ENCODE results near the gene SEZ6. TPM values are rescaled to one million over a fixed set of nuclear protein-coding genes. Genes with fewer than 3 reads are reported as not detected.

SEZ6 gene
- total RNA-seq, 1 experiment from 2014 or later, result not detected

GRCh38 chr17:29046473-29046839 is 40.6 kb upstream of the SEZ6 start:
- H3K36me3 Mint-ChIP-seq (ENCODE audit: insufficient read depth, unreplicated experiment), result no peaks in the 10 kb centered on the region
- no peaks in the 10 kb centered on the region for H3K9me3 Mint-ChIP-seq (ENCODE audit: unreplicated experiment)
- peaks cover 30% of the 10 kb centered on the region for H3K27me3 Mint-ChIP-seq (ENCODE audit: insufficient read depth, unreplicated experiment)
- TF ChIP-seq CTCF (IDR thresholded peaks at IDR 0.05; ENCODE audit: unreplicated experiment), result no peak
- no peak overlapping the region for H3K4me3 Mint-ChIP-seq (ENCODE audit: unreplicated experiment)
- CTCF ChIA-PET, result interaction anchor here (0.7 kb wide), 1 partner anchor 464 kb away, joined by 3 read pairs; no protein-coding TSS in a partner anchor
- POLR2A ChIA-PET, result no interaction called here
- no peak overlapping the region for H3K27ac Mint-ChIP-seq (ENCODE audit: low read depth, unreplicated experiment)
- no TSS peak for BruUV-seq (replicated peaks)
- peaks cover 6% of the 10 kb centered on the region for H3K4me1 Mint-ChIP-seq (ENCODE audit: insufficient read depth, unreplicated experiment)
- DNase-seq (ENCODE audit: unreplicated experiment), result no peak
- intact Hi-C loops (cut with micrococcal nuclease), result no loop called here

GRCh38 chr17:29045734-29046472 is 40.1 kb upstream of the SEZ6 start:
- no peak overlapping the region for H3K4me3 Mint-ChIP-seq (ENCODE audit: unreplicated experiment)
- TF ChIP-seq CTCF (IDR thresholded peaks at IDR 0.05; ENCODE audit: unreplicated experiment), result no peak
- BruUV-seq (replicated peaks), result no TSS peak
- ChIA-PET CTCF (no interaction called here), POLR2A (no interaction called here)
- H3K27me3 Mint-ChIP-seq (ENCODE audit: insufficient read depth, unreplicated experiment), result peaks cover 29% of the 10 kb centered on the region
- no peak overlapping the region for H3K27ac Mint-ChIP-seq (ENCODE audit: low read depth, unreplicated experiment)
- intact Hi-C loops (cut with micrococcal nuclease), result no loop called here
- peaks cover 6% of the 10 kb centered on the region for H3K4me1 Mint-ChIP-seq (ENCODE audit: insufficient read depth, unreplicated experiment)
- DNase-seq (ENCODE audit: unreplicated experiment), result no peak
- H3K36me3 Mint-ChIP-seq (ENCODE audit: insufficient read depth, unreplicated experiment), result no peaks in the 10 kb centered on the region
- no peaks in the 10 kb centered on the region for H3K9me3 Mint-ChIP-seq (ENCODE audit: unreplicated experiment)

GRCh38 chr17:29045026-29045425 is 39.2 kb upstream of the SEZ6 start:
- TF ChIP-seq CTCF (IDR thresholded peaks at IDR 0.05; ENCODE audit: unreplicated experiment), result no peak
- DNase-seq (ENCODE audit: unreplicated experiment), result no peak
- Mint-ChIP-seq H3K4me3 (ENCODE audit: unreplicated experiment) (no peak overlapping the region), H3K27me3 (ENCODE audit: insufficient read depth, unreplicated experiment) (peaks cover 29% of the 10 kb centered on the region), H3K9me3 (ENCODE audit: unreplicated experiment) (no peaks in the 10 kb centered on the region), H3K36me3 (ENCODE audit: insufficient read depth, unreplicated experiment) (no peaks in the 10 kb centered on the region), H3K27ac (ENCODE audit: low read depth, unreplicated experiment) (no peak overlapping the region), H3K4me1 (ENCODE audit: insufficient read depth, unreplicated experiment) (peaks cover 6% of the 10 kb centered on the region)
- intact Hi-C loops (cut with micrococcal nuclease), result no loop called here
- CTCF ChIA-PET, result no interaction called here
- POLR2A ChIA-PET, result no interaction called here
- BruUV-seq (replicated peaks), result no TSS peak

GRCh38 chr17:29043539-29044145 is 37.8 kb upstream of the SEZ6 start:
- DNase-seq (ENCODE audit: unreplicated experiment), result no peak
- no TSS peak for BruUV-seq (replicated peaks)
- peaks cover 23% of the 10 kb centered on the region for H3K27me3 Mint-ChIP-seq (ENCODE audit: insufficient read depth, unreplicated experiment)
- no peaks in the 10 kb centered on the region for H3K9me3 Mint-ChIP-seq (ENCODE audit: unreplicated experiment)
- no peak overlapping the region for H3K4me3 Mint-ChIP-seq (ENCODE audit: unreplicated experiment)
- intact Hi-C loops (cut with micrococcal nuclease), result no loop called here
- peaks cover 6% of the 10 kb centered on the region for H3K4me1 Mint-ChIP-seq (ENCODE audit: insufficient read depth, unreplicated experiment)
- H3K27ac Mint-ChIP-seq (ENCODE audit: low read depth, unreplicated experiment), result no peak overlapping the region
- ChIA-PET POLR2A (no interaction called here), CTCF (interaction anchor here (0.6 to 1.3 kb wide), 2 partner anchors 24 to 58 kb away, joined by 3 read pairs; no protein-coding TSS in a partner anchor)
- no peaks in the 10 kb centered on the region for H3K36me3 Mint-ChIP-seq (ENCODE audit: insufficient read depth, unreplicated experiment)
- TF ChIP-seq CTCF (IDR thresholded peaks at IDR 0.05; ENCODE audit: unreplicated experiment), result no peak
